ENCODE measurements around the gene NUP62.

DNA sequence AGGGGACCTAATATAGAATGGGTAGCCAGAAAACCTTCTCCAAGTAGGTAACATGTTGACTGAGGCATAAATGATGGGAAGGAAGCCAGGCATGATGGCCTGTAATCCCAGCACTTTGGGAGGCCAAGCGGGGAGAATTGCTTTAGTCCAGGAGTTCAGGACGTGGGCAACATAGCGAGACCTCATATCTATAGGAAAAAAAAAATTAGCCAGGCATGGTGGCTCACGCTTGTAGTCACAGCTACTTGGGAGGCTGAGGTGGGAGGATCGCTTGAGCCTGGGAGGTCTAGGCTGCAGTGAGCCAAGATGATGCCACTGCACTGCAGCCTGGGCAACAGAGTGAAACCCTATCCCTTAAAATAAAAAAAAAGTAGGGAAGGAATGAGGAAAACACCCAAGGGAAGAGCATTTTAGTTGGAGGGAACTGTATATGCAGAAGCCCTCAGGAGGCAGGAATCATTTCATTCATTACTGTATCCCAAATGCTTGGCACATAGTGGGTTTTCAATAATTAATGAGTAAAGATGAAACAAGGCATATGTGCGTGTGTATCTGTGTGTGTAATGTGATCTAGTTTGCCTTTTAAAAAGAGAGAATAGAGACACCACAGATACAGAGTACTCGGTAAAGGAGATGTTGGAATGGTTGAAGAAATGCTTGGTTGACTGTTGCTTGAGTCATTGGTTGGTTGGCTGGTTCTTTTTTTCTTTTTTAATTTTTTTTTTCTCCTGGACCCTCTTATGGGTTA lies 2.2 kb upstream of the NUP62 start:
- TF ChIP-seq POLR2AphosphoS5 (IDR thresholded peaks at IDR 0.05) = no peak
- TF ChIP-seq, protein P1, sequence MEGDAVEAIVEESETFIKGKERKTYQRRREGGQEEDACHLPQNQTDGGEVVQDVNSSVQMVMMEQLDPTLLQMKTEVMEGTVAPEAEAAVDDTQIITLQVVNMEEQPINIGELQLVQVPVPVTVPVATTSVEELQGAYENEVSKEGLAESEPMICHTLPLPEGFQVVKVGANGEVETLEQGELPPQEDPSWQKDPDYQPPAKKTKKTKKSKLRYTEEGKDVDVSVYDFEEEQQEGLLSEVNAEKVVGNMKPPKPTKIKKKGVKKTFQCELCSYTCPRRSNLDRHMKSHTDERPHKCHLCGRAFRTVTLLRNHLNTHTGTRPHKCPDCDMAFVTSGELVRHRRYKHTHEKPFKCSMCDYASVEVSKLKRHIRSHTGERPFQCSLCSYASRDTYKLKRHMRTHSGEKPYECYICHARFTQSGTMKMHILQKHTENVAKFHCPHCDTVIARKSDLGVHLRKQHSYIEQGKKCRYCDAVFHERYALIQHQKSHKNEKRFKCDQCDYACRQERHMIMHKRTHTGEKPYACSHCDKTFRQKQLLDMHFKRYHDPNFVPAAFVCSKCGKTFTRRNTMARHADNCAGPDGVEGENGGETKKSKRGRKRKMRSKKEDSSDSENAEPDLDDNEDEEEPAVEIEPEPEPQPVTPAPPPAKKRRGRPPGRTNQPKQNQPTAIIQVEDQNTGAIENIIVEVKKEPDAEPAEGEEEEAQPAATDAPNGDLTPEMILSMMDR (IDR thresholded peaks at IDR 0.05) = no peak
- no peak for TF ChIP-seq POLR2A (IDR thresholded peaks at IDR 0.05)

All from breast epithelium (tissue), 3 donors.